Esophagus muscularis mucosa (tissue), 4 donors: ENCODE results near the gene MOCS3. TPM values are rescaled to one million over a fixed set of nuclear protein-coding genes. Genes with fewer than 3 reads are reported as not detected.

Experiments used
- DNase-seq: peaks from one replicate; pipeline ENCODE4 v3.0.0-alpha.2; 2017; ENCODE audit errors: extremely low spot score
- H3K27ac ChIP-seq, 4 donors: fragments of 200-600 bp; sonication (generic); replicated peaks in 1 of 4; 1 replicate in 3 of 4; 2 replicates in 1 of 4; pipeline ENCODE4 v1.5.1; 2016 to 2019; ENCODE audit warnings: mild to moderate bottlenecking in 1 of 4
- H3K27me3 ChIP-seq, 4 donors: fragments of 200-600 bp; sonication (generic); one replicate each; pipeline versions ENCODE4 v1.5.1 to v1.6.0; 2016 to 2019
- H3K36me3 ChIP-seq, 4 donors: fragments of 200-600 bp; sonication (generic); one replicate each; pipeline ENCODE4 v1.5.1; 2016 to 2019
- H3K4me1 ChIP-seq, 4 donors: fragments of 200-600 bp; sonication (generic); one replicate each; pipeline ENCODE4 v1.5.1; 2016 to 2019
- H3K4me3 ChIP-seq, 4 donors: fragments of 200-600 bp; sonication (generic); 1 replicate in 2 of 4; 2 replicates in 2 of 4; pipeline ENCODE4 v1.5.1; 2016 to 2019; ENCODE audit warnings: mild to moderate bottlenecking in 4 of 4, moderate library complexity in 1 of 4
- H3K9me3 ChIP-seq, 4 donors: fragments of 200-600 bp; sonication (generic); 1 replicate in 3 of 4; 2 replicates in 1 of 4; pipeline ENCODE4 v1.5.1; 2016 to 2019
- CTCF ChIP-seq, 3 experiments: fragments of 200-600 bp in 2 of 3; fragments of 450-650 bp in 1 of 3; sonication (generic) in 2 of 3; IDR thresholded peaks; one replicate each; pipeline ENCODE4 v1.5.1; 2017 to 2019; ENCODE audit warnings: antibody characterized with exemption in 3 of 3, mild to moderate bottlenecking in 2 of 3, moderate library complexity in 1 of 3
- EP300 ChIP-seq: sonication (generic); formaldehyde crosslinking; IDR thresholded peaks from one replicate; pipeline ENCODE4 v1.6.1; 2017; ENCODE audit warnings: antibody characterized with exemption
- POLR2A ChIP-seq: fragments of 450-650 bp; IDR thresholded peaks from one replicate; pipeline ENCODE4 v1.6.1; 2017; ENCODE audit warnings: antibody characterized with exemption, moderate library complexity, mild to moderate bottlenecking, low read depth
- POLR2AphosphoS5 ChIP-seq, 2 donors: sonication (generic); formaldehyde crosslinking; IDR thresholded peaks; one replicate each; pipeline ENCODE4 v1.6.1; 2017; ENCODE audit warnings: antibody characterized with exemption in 2 of 2
- WGBS: methylation state at CpG from one replicate; pipeline ENCODE4 v1.1.5; 2018; 5-methylcytosine and 5-hydroxymethylcytosine counted together
- intact Hi-C: fragments of 100-400 bp; cut with DNase I; formaldehyde crosslinking; loops from one replicate; pipeline ENCODE4 v1.15.1; 2023
- total RNA-seq, 4 donors: library from RNA; depleted of rRNA; stranded (reverse); fragments of >200 nt; gene quantifications; one replicate each; pipeline versions ENCODE4 v1.1.0 to v1.2.1, GENCODE V29; 2016

MOCS3 gene
- total RNA-seq, 4 donors from 2014 or later = 2.9 to 6.2 (median 4.2) TPM

GRCh38 chr20:51001430-51002265, 43.0 kb downstream of the MOCS3 start:
- intact Hi-C loops = no loop called here
- no peaks in the 10 kb centered on the region for H3K4me1 ChIP-seq
- no peak for DNase-seq
- H3K27ac ChIP-seq = no peak overlapping the region
- H3K9me3 ChIP-seq = no peaks in the 10 kb centered on the region
- 84% methylated on average over 20 of the region's 20 CpGs for WGBS
- H3K27me3 ChIP-seq = peaks cover 0 to 50% (median 0%) of the 10 kb centered on the region in 4 donors
- no peak for TF ChIP-seq POLR2AphosphoS5 (IDR thresholded peaks at IDR 0.05)
- TF ChIP-seq CTCF (IDR thresholded peaks at IDR 0.05) = no peak
- no peak for TF ChIP-seq POLR2A
- no peak for TF ChIP-seq EP300
- no peak overlapping the region for H3K4me3 ChIP-seq
- no peaks in the 10 kb centered on the region for H3K36me3 ChIP-seq

GRCh38 chr20:51002633-51003032, 44.0 kb downstream of the MOCS3 start:
- no peaks in the 10 kb centered on the region for H3K9me3 ChIP-seq
- H3K27me3 ChIP-seq = peaks cover 0 to 48% (median 0%) of the 10 kb centered on the region in 4 donors
- H3K4me3 ChIP-seq = no peak overlapping the region
- WGBS = 76% methylated on average over 7 of the region's 7 CpGs
- no peaks in the 10 kb centered on the region for H3K36me3 ChIP-seq
- no peaks in the 10 kb centered on the region for H3K4me1 ChIP-seq
- intact Hi-C loops = no loop called here
- no peak for TF ChIP-seq POLR2AphosphoS5 (IDR thresholded peaks at IDR 0.05)
- no peak for TF ChIP-seq POLR2A
- no peak for TF ChIP-seq EP300
- no peak for TF ChIP-seq CTCF (IDR thresholded peaks at IDR 0.05)
- H3K27ac ChIP-seq = no peak overlapping the region
- DNase-seq = no peak

DNA sequence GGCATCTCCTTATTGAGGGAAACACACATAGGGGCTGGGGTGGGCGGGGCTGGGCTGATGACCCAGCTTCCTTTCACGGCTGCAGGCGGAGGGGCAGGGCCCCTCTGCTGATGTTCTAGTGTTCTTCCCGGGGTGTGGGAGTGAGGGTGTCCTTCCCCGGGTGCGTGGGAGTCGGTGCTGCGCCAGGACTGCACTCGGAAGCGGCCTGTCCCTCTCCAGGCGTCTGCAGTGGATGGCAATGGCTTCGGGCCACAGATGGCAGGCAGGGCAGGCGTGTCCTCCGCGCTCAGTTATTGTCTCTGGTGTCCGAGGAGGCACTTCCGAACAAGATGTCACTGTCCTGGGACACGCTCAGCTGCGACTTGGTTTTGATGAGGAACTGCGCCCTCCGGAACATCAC, 45.1 kb downstream of the MOCS3 start:
- H3K27me3 ChIP-seq = peaks cover 0 to 40% (median 0%) of the 10 kb centered on the region in 4 donors
- no peak overlapping the region for H3K27ac ChIP-seq
- whole genome bisulfite sequencing = 75% methylated on average over 13 of the region's 21 CpGs
- H3K4me1 ChIP-seq = no peaks in the 10 kb centered on the region
- no peak for DNase-seq
- no peak overlapping the region for H3K4me3 ChIP-seq
- H3K9me3 ChIP-seq = no peaks in the 10 kb centered on the region
- intact Hi-C loops = no loop called here
- TF ChIP-seq POLR2A = no peak
- H3K36me3 ChIP-seq = no peaks in the 10 kb centered on the region

DNA sequence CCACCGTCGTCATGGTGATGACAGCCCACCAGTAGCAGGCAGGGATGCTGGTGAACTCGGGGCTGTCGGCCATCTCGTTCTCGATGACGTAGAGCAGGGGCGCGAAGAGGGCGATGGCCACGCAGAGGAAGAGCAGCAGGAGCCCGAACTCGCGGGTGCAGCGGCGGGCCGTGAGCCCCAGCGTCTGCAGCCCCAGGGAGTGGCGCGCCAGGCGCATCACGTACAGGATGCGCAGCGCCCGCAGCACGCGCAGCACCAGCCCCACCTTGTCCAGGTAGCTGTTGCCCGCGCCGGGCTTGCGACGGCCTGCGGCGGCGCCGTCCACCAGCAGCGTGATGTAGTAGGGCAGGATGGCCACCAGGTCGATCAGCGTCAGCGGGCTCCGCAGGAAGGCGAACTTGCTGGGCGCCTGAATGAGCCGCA, 45.7 kb downstream of the MOCS3 start:
- Histone ChIP-seq H3K4me3 (no peak overlapping the region), H3K4me1 (no peaks in the 10 kb centered on the region), H3K36me3 (no peaks in the 10 kb centered on the region), H3K27me3 (peaks cover 0 to 35% (median 0%) of the 10 kb centered on the region in 4 donors), H3K27ac (no peak overlapping the region), H3K9me3 (no peaks in the 10 kb centered on the region)
- TF ChIP-seq POLR2A (no peak), EP300 (no peak), CTCF (IDR thresholded peaks at IDR 0.05) (no peak), POLR2AphosphoS5 (IDR thresholded peaks at IDR 0.05) (no peak)
- 91% methylated on average over 19 of the region's 44 CpGs for WGBS
- no peak for DNase-seq
- intact Hi-C loops = no loop called here

DNA sequence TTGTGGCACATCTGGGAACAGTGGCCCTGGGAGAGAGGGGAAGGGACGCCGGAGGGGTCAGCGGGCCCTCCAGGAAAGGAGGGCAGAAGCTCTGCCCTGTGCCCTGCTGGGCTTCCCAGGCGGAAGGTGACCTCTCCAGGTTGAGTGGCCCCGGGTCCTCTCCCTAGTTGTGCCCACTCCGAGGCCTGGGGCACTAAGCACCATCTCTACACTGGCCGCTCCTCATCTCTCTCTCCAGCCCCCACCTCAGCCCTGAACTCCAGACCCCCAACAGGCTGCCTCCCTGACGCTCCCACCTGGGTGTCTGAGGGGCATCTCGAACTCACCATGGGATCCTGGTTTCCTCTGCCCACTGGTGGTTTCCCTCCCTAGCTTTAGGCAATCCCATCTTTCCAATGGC, 46.2 kb downstream of the MOCS3 start:
- WGBS = 85% methylated on average over 6 of the region's 9 CpGs
- no peaks in the 10 kb centered on the region for H3K9me3 ChIP-seq
- H3K36me3 ChIP-seq = no peaks in the 10 kb centered on the region
- TF ChIP-seq CTCF (IDR thresholded peaks at IDR 0.05) (no peak), POLR2AphosphoS5 (IDR thresholded peaks at IDR 0.05) (no peak), POLR2A (no peak), EP300 (no peak)
- H3K4me3 ChIP-seq = no peak overlapping the region
- intact Hi-C loops = no loop called here
- peaks cover 0 to 36% (median 0%) of the 10 kb centered on the region in 4 donors for H3K27me3 ChIP-seq
- no peak overlapping the region for H3K27ac ChIP-seq
- H3K4me1 ChIP-seq = no peaks in the 10 kb centered on the region
- DNase-seq = no peak
